ENCODE results near the gene MID1. TPM values are rescaled to one million over a fixed set of nuclear protein-coding genes. Genes with fewer than 3 reads are reported as not detected.

MID1 gene
- total RNA-seq, 4 donors from 2014 or later = 6.7 to 17.7 (median 10.9) TPM

GRCh38 chrX:10568428-10568827 is 52.0 kb downstream of the MID1 start:
- Histone ChIP-seq H3K4me3 (no peak overlapping the region), H3K9me3 (no peaks in the 10 kb centered on the region), H3K27ac (peak overlapping the region in 2 of 4 donors; percentile 21 to 45), H3K4me1 (peaks cover 0 to 11% (median 3%) of the 10 kb centered on the region in 4 donors), H3K36me3 (no peaks in the 10 kb centered on the region), H3K27me3 (no peaks in the 10 kb centered on the region)
- DNase-seq (ENCODE audit: low spot score in 2 of 2) = no peak
- WGBS, 2 donors = 27 to 42% methylated on average over 3 of the region's 3 CpGs
- TF ChIP-seq, protein P1, sequence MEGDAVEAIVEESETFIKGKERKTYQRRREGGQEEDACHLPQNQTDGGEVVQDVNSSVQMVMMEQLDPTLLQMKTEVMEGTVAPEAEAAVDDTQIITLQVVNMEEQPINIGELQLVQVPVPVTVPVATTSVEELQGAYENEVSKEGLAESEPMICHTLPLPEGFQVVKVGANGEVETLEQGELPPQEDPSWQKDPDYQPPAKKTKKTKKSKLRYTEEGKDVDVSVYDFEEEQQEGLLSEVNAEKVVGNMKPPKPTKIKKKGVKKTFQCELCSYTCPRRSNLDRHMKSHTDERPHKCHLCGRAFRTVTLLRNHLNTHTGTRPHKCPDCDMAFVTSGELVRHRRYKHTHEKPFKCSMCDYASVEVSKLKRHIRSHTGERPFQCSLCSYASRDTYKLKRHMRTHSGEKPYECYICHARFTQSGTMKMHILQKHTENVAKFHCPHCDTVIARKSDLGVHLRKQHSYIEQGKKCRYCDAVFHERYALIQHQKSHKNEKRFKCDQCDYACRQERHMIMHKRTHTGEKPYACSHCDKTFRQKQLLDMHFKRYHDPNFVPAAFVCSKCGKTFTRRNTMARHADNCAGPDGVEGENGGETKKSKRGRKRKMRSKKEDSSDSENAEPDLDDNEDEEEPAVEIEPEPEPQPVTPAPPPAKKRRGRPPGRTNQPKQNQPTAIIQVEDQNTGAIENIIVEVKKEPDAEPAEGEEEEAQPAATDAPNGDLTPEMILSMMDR (IDR thresholded peaks at IDR 0.05) = no peak
- TF ChIP-seq EP300 (IDR thresholded peaks at IDR 0.05) (no peak), POLR2A (IDR thresholded peaks at IDR 0.05) (no peak)

DNA sequence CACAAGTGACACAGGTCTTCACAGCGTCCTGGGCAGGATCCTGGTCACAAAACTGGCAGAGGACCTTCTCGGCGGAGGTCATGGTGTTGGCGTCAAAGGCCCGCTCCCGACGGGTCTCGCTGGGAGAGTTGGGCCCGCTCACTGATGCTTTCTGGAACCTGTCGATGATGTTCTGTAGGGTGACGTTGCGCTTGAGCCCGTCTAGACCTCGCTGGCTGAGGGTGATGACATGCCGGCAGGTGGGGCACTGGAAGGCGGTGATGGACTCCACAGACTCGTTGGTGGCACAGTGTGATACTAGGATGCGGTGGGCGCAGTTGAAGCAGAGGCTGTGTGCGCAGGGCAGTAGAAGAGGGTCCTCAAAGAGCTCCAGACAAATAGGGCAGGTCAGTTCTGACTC is 53.2 kb downstream of the MID1 start:
- DNase-seq (ENCODE audit: low spot score in 2 of 2) = no peak
- no peak overlapping the region for H3K4me3 ChIP-seq
- no peaks in the 10 kb centered on the region for H3K36me3 ChIP-seq
- WGBS, 2 donors = 91 to 96% methylated on average over 19 to 20 of the region's 20 CpGs
- no peaks in the 10 kb centered on the region for H3K27me3 ChIP-seq
- TF ChIP-seq EP300 (IDR thresholded peaks at IDR 0.05) (no peak), POLR2A (IDR thresholded peaks at IDR 0.05) (no peak)
- TF ChIP-seq, protein P1 (IDR thresholded peaks at IDR 0.05) = no peak
- no peaks in the 10 kb centered on the region for H3K9me3 ChIP-seq
- H3K27ac ChIP-seq = no peak overlapping the region
- peaks cover 0 to 11% (median 3%) of the 10 kb centered on the region in 4 donors for H3K4me1 ChIP-seq

DNA sequence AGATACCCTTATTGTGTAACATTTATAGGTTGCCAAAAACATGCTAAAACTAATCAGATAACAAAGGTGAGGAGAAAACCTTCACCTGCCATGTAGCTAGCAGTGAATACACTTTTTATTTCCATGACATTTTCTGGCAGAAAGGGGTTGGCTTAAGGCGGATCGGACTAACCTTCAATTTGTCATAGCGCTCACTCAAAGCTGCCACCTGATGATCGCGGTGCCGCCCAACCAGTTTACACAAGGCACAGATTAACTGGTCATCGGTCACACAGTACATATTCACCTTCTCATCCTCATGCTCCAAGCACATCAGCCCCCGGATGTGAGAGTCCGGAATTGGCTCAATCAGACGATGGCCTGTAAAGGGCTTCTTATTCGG is 53.7 kb downstream of the MID1 start:
- no peak overlapping the region for H3K4me3 ChIP-seq
- H3K27me3 ChIP-seq = no peaks in the 10 kb centered on the region
- H3K9me3 ChIP-seq = no peaks in the 10 kb centered on the region
- no peaks in the 10 kb centered on the region for H3K36me3 ChIP-seq
- TF ChIP-seq, protein P1 (IDR thresholded peaks at IDR 0.05) = no peak
- TF ChIP-seq POLR2A (IDR thresholded peaks at IDR 0.05) (no peak), EP300 (IDR thresholded peaks at IDR 0.05) (no peak)
- no peak overlapping the region for H3K27ac ChIP-seq
- DNase-seq (ENCODE audit: low spot score in 2 of 2) = no peak
- H3K4me1 ChIP-seq = peaks cover 0 to 11% (median 3%) of the 10 kb centered on the region in 4 donors
- 89% methylated on average over 10 to 11 of the region's 11 CpGs for WGBS, 2 donors

DNA sequence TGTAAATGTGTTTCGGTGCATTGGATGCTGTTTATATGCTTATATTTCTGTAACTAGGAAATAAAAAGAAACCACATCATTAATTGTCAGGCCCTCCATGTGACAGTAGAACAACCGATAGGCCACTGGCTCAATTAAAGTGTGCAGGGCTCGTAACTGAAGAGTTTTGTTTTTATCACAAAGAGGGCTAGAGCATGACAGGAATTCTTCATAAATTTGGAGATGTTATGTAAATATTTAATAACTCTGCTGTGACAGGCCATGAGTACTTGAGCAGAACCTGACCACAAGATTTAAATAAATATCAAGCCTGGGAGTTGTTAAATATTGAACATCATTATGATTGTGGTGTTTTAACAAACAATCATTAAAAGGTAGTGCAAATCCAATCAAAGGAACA is 55.9 kb downstream of the MID1 start:
- H3K36me3 ChIP-seq = no peaks in the 10 kb centered on the region
- peaks cover 0 to 2% (median 0%) of the 10 kb centered on the region in 4 donors for H3K4me1 ChIP-seq
- TF ChIP-seq EP300 (IDR thresholded peaks at IDR 0.05) (no peak), POLR2A (IDR thresholded peaks at IDR 0.05) (no peak)
- TF ChIP-seq, protein P1 (IDR thresholded peaks at IDR 0.05) = no peak
- no peak for DNase-seq (ENCODE audit: low spot score in 2 of 2)
- no peaks in the 10 kb centered on the region for H3K9me3 ChIP-seq
- 71 to 75% methylated on average over 3 of the region's 3 CpGs for WGBS, 2 donors
- H3K27ac ChIP-seq = no peak overlapping the region
- H3K27me3 ChIP-seq = no peaks in the 10 kb centered on the region
- no peak overlapping the region for H3K4me3 ChIP-seq

DNA sequence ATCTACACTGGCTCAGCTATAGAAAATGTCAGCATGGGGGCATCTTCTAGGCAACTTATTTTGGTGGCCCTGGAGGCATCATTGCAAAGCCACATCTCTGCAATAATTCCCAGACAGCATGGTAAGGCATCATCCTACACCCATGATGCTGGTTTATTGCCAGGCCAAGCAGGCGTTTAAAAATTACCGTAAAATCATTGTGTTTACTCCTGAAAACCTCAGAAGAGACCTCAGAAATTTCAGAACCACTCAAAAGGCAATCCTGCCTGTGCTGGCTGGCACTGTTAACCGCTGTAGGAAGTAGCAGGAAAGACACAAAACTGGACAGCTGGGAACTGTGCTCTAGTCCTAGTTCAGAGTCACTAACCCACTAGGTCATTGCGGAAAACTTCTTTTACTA is 63.2 kb downstream of the MID1 start:
- TF ChIP-seq EP300 (IDR thresholded peaks at IDR 0.05) = no peak
- TF ChIP-seq, protein P1 (IDR thresholded peaks at IDR 0.05) = no peak
- TF ChIP-seq POLR2A (IDR thresholded peaks at IDR 0.05) = no peak
- Histone ChIP-seq H3K4me1 (no peaks in the 10 kb centered on the region), H3K36me3 (no peaks in the 10 kb centered on the region), H3K27me3 (no peaks in the 10 kb centered on the region), H3K27ac (no peak overlapping the region), H3K9me3 (no peaks in the 10 kb centered on the region), H3K4me3 (no peak overlapping the region)
- 84 to 95% methylated on average over 4 of the region's 4 CpGs for WGBS, 2 donors
- DNase-seq (ENCODE audit: low spot score in 2 of 2) = no peak

Data from tibial nerve (tissue), 4 donors.